Activated naive CD4-positive, alpha-beta T cell treated with anti-CD3 and anti-CD28 coated beads, Interleukin-2, amount 50 U/mL, for 24 hours (primary cell): Measurements from ENCODE around the gene CLEC5A.

Experiments
- H3K27ac Mint-ChIP-seq: one replicate; pipeline ENCODE4 v1.8.0; 2021; ENCODE audit warnings: mild to moderate bottlenecking, mixed read lengths
- H3K27me3 Mint-ChIP-seq: one replicate; pipeline ENCODE4 v1.8.0; 2021; ENCODE audit warnings: mixed read lengths
- H3K36me3 Mint-ChIP-seq: one replicate; pipeline ENCODE4 v1.8.0; 2021; ENCODE audit warnings: mixed read lengths
- H3K4me1 Mint-ChIP-seq: one replicate; pipeline ENCODE4 v1.8.0; 2021; ENCODE audit warnings: mixed read lengths
- H3K4me3 Mint-ChIP-seq: one replicate; pipeline ENCODE4 v1.8.0; 2021; ENCODE audit warnings: mild to moderate bottlenecking, mixed read lengths
- H3K9me3 Mint-ChIP-seq: one replicate; pipeline ENCODE4 v1.8.0; 2021; ENCODE audit warnings: mixed read lengths

The CLEC5A gene

GRCh38 chr7:141960687-141961422 is 14.1 kb upstream of the CLEC5A start:
- Mint-ChIP-seq H3K4me3 (no peak overlapping the region), H3K36me3 (no peaks in the 10 kb centered on the region), H3K9me3 (no peaks in the 10 kb centered on the region), H3K4me1 (no peaks in the 10 kb centered on the region), H3K27me3 (peaks cover 1% of the 10 kb centered on the region), H3K27ac (no peak overlapping the region)

GRCh38 chr7:141956084-141956483 is 9.3 kb upstream of the CLEC5A start:
- Mint-ChIP-seq H3K27ac (no peak overlapping the region), H3K4me3 (no peak overlapping the region), H3K4me1 (no peaks in the 10 kb centered on the region), H3K27me3 (peaks cover 9% of the 10 kb centered on the region), H3K36me3 (no peaks in the 10 kb centered on the region), H3K9me3 (no peaks in the 10 kb centered on the region)

- H3K9me3 Mint-ChIP-seq, result no peaks in the 10 kb centered on the region
Measured at GRCh38 chr7:141954334-141954733, 7.6 kb upstream of the CLEC5A start.

GRCh38 chr7:141952461-141952860 is 5.7 kb upstream of the CLEC5A start:
- Mint-ChIP-seq H3K4me1 (no peaks in the 10 kb centered on the region), H3K27me3 (peaks cover 7% of the 10 kb centered on the region), H3K36me3 (no peaks in the 10 kb centered on the region), H3K27ac (no peak overlapping the region), H3K9me3 (no peaks in the 10 kb centered on the region), H3K4me3 (no peak overlapping the region)

More at GRCh38 chr7:141954334-141954733, 7.6 kb upstream of the CLEC5A start:
- Mint-ChIP-seq H3K36me3 (no peaks in the 10 kb centered on the region), H3K27me3 (peaks cover 9% of the 10 kb centered on the region), H3K4me1 (no peaks in the 10 kb centered on the region), H3K27ac (no peak overlapping the region), H3K4me3 (no peak overlapping the region)

GRCh38 chr7:141950806-141951205 is 4.0 kb upstream of the CLEC5A start:
- Mint-ChIP-seq H3K27ac (no peak overlapping the region), H3K27me3 (peaks cover 9% of the 10 kb centered on the region), H3K36me3 (no peaks in the 10 kb centered on the region), H3K4me1 (no peaks in the 10 kb centered on the region), H3K9me3 (no peaks in the 10 kb centered on the region), H3K4me3 (no peak overlapping the region)

- Mint-ChIP-seq H3K36me3 (no peaks in the 10 kb centered on the region), H3K27me3 (peaks cover 6% of the 10 kb centered on the region), H3K4me1 (no peaks in the 10 kb centered on the region), H3K4me3 (no peak overlapping the region), H3K9me3 (no peaks in the 10 kb centered on the region), H3K27ac (no peak overlapping the region)
Measured at GRCh38 chr7:141949911-141950310, 3.1 kb upstream of the CLEC5A start.

GRCh38 chr7:141949451-141949850 is 2.7 kb upstream of the CLEC5A start:
- H3K27me3 Mint-ChIP-seq, result peaks cover 6% of the 10 kb centered on the region
- no peak overlapping the region for H3K4me3 Mint-ChIP-seq
- no peaks in the 10 kb centered on the region for H3K9me3 Mint-ChIP-seq
- H3K36me3 Mint-ChIP-seq, result no peaks in the 10 kb centered on the region
- no peaks in the 10 kb centered on the region for H3K4me1 Mint-ChIP-seq
- no peak overlapping the region for H3K27ac Mint-ChIP-seq

- H3K4me3 Mint-ChIP-seq, result no peak overlapping the region
- H3K36me3 Mint-ChIP-seq, result no peaks in the 10 kb centered on the region
- H3K9me3 Mint-ChIP-seq, result no peaks in the 10 kb centered on the region
- no peak overlapping the region for H3K27ac Mint-ChIP-seq
- no peaks in the 10 kb centered on the region for H3K4me1 Mint-ChIP-seq
- peaks cover 3% of the 10 kb centered on the region for H3K27me3 Mint-ChIP-seq
Measured at GRCh38 chr7:141949021-141949420, 2.2 kb upstream of the CLEC5A start.

- Mint-ChIP-seq H3K27me3 (peaks cover 4% of the 10 kb centered on the region), H3K27ac (no peak overlapping the region), H3K4me1 (no peaks in the 10 kb centered on the region), H3K36me3 (peaks cover 1% of the 10 kb centered on the region), H3K4me3 (no peak overlapping the region), H3K9me3 (peaks cover 13% of the 10 kb centered on the region)
Measured at GRCh38 chr7:141945356-141945755, 1.4 kb downstream of the CLEC5A start.

- H3K27ac Mint-ChIP-seq, result no peak overlapping the region
- H3K9me3 Mint-ChIP-seq, result peaks cover 18% of the 10 kb centered on the region
- peaks cover 5% of the 10 kb centered on the region for H3K36me3 Mint-ChIP-seq
- H3K27me3 Mint-ChIP-seq, result peaks cover 4% of the 10 kb centered on the region
- no peak overlapping the region for H3K4me3 Mint-ChIP-seq
- no peaks in the 10 kb centered on the region for H3K4me1 Mint-ChIP-seq
Measured at GRCh38 chr7:141944811-141945210, 2.0 kb downstream of the CLEC5A start.

GRCh38 chr7:141943846-141944245 is 2.9 kb downstream of the CLEC5A start:
- H3K4me1 Mint-ChIP-seq, result no peaks in the 10 kb centered on the region
- H3K36me3 Mint-ChIP-seq, result peaks cover 5% of the 10 kb centered on the region
- peaks cover 27% of the 10 kb centered on the region for H3K9me3 Mint-ChIP-seq
- no peak overlapping the region for H3K27ac Mint-ChIP-seq
- H3K4me3 Mint-ChIP-seq, result no peak overlapping the region
- peaks cover 4% of the 10 kb centered on the region for H3K27me3 Mint-ChIP-seq

GRCh38 chr7:141941075-141941474 is 5.7 kb downstream of the CLEC5A start:
- H3K9me3 Mint-ChIP-seq, result peaks cover 30% of the 10 kb centered on the region
- H3K4me3 Mint-ChIP-seq, result no peak overlapping the region
- H3K4me1 Mint-ChIP-seq, result no peaks in the 10 kb centered on the region
- H3K27ac Mint-ChIP-seq, result no peak overlapping the region
- peaks cover 5% of the 10 kb centered on the region for H3K36me3 Mint-ChIP-seq
- H3K27me3 Mint-ChIP-seq, result peaks cover 3% of the 10 kb centered on the region

GRCh38 chr7:141930211-141930610 is 16.6 kb downstream of the CLEC5A start:
- Mint-ChIP-seq H3K4me1 (no peaks in the 10 kb centered on the region), H3K36me3 (peaks cover 2% of the 10 kb centered on the region), H3K27me3 (peaks cover 9% of the 10 kb centered on the region), H3K4me3 (no peak overlapping the region), H3K9me3 (peaks cover 6% of the 10 kb centered on the region), H3K27ac (no peak overlapping the region)

- H3K4me3 Mint-ChIP-seq, result no peak overlapping the region
- H3K36me3 Mint-ChIP-seq, result peaks cover 2% of the 10 kb centered on the region
- no peak overlapping the region for H3K27ac Mint-ChIP-seq
- H3K27me3 Mint-ChIP-seq, result peaks cover 6% of the 10 kb centered on the region
- H3K9me3 Mint-ChIP-seq, result peaks cover 6% of the 10 kb centered on the region
- no peaks in the 10 kb centered on the region for H3K4me1 Mint-ChIP-seq
Measured at GRCh38 chr7:141928845-141929195, 18.0 kb downstream of the CLEC5A start.

- peaks cover 2% of the 10 kb centered on the region for H3K36me3 Mint-ChIP-seq
- H3K9me3 Mint-ChIP-seq, result peaks cover 6% of the 10 kb centered on the region
Measured at GRCh38 chr7:141928146-141928844, 18.5 kb downstream of the CLEC5A start.

GRCh38 chr7:141920281-141920680 is 26.5 kb downstream of the CLEC5A start:
- Mint-ChIP-seq H3K4me3 (no peak overlapping the region), H3K4me1 (no peaks in the 10 kb centered on the region), H3K27ac (no peak overlapping the region), H3K27me3 (no peaks in the 10 kb centered on the region), H3K9me3 (no peaks in the 10 kb centered on the region), H3K36me3 (no peaks in the 10 kb centered on the region)

More at GRCh38 chr7:141928146-141928844, 18.5 kb downstream of the CLEC5A start:
- Mint-ChIP-seq H3K27me3 (peaks cover 6% of the 10 kb centered on the region), H3K4me1 (no peaks in the 10 kb centered on the region), H3K27ac (no peak overlapping the region), H3K4me3 (no peak overlapping the region)
